GM12878 (cell line): ENCODE measurements around the gene ZIC1. TPM values are rescaled to one million over a fixed set of nuclear protein-coding genes. Genes with fewer than 3 reads are reported as not detected.

ENCODE experiments used
- polyA plus RNA-seq, 11 experiments: library from polyadenylated mRNA; depleted of rRNA in 4 of 11; unstranded in 6 of 11; stranded (reverse) in 5 of 11; fragments of >200 nt; fragmentation: Nextera tagmentation in 4 of 11; fragmentation: Illumina TruSeq in 1 of 11; extraction: Ambion mirVana in 4 of 11; extraction: Trizol in 1 of 11; gene quantifications; 1 replicate in 1 of 11; 2 replicates in 10 of 11; pipeline versions ENCODE4 v1.2.1 to v1.2.3, GENCODE V29; 2011 to 2016; ENCODE audit warnings: inconsistent platforms in 2 of 11, missing spikeins in 2 of 11, low read depth in 1 of 11
- total RNA-seq, 4 experiments: library from RNA; depleted of rRNA in 3 of 4; stranded (reverse); fragments of >200 nt in 3 of 4; fragmentation: Illumina TruSeq in 1 of 4; extraction: Trizol in 1 of 4; gene quantifications; 2 replicates each; pipeline versions ENCODE4 v1.2.1 to v1.2.3, GENCODE V29; 2013 to 2021

Gene ZIC1
- total and polyA plus RNA-seq, 10 of the 15 experiments (the other 5 are each of a cell fraction or from before 2014, with no cell fraction given) = not detected

Other genes starting within 250 kb of the ZIC1 start
- gene ZIC4, start 2.8 kb upstream of the ZIC1 start, total RNA-seq (2014; rRNA removed) = not detected in 2 replicates
- gene ZIC4, start 2.8 kb upstream of the ZIC1 start, total RNA-seq (2014; rRNA removed; fragmentation: Illumina TruSeq; extraction: Trizol) = not detected in 2 replicates
- not detected in 2 replicates for gene ZIC4, start 2.8 kb upstream of the ZIC1 start, total RNA-seq (2021)
- gene ZIC4, start 2.8 kb upstream of the ZIC1 start, polyA plus RNA-seq (2011; rRNA removed) = not detected in 2 replicates
- gene ZIC4, start 2.8 kb upstream of the ZIC1 start, polyA plus RNA-seq (2014; fragmentation: Illumina TruSeq; extraction: Trizol) = not detected in 2 replicates
- gene ZIC4, start 2.8 kb upstream of the ZIC1 start, polyA plus RNA-seq (2014; fragmentation: Nextera tagmentation; extraction: Ambion mirVana) = not detected
- not detected in 2 replicates for gene ZIC4, start 2.8 kb upstream of the ZIC1 start, polyA plus RNA-seq (2014; rRNA removed)
- not detected for gene ZIC4, start 2.8 kb upstream of the ZIC1 start, polyA plus RNA-seq (2016; fragmentation: Nextera tagmentation; extraction: Ambion mirVana)